ENCODE measurements around the gene IRS2. TPM values are rescaled to one million over a fixed set of nuclear protein-coding genes. Genes with fewer than 3 reads are reported as not detected.
A peak's percentile ranks its signal among the peaks of the same experiment; 100 is the strongest.

The IRS2 gene
- total RNA-seq, 1 experiment from 2014 or later: 41.8 TPM

- no peak for DNase-seq (ENCODE audit: unreplicated experiment)
- ChIA-PET CTCF (interaction anchor here (0.7 to 3.3 kb wide), 11 partner anchors 173 to 868 kb away, joined by 3 to 30 read pairs (median 3); no protein-coding TSS in a partner anchor), POLR2A (interaction anchor here (0.6 to 1.0 kb wide), 4 partner anchors 528 to 637 kb away, joined by 3 to 4 read pairs (median 4); no protein-coding TSS in a partner anchor)
- intact Hi-C loops (cut with micrococcal nuclease): loop anchor here (5.0 kb wide), 1 partner anchor 866 kb away; no protein-coding TSS in a partner anchor
- TF ChIP-seq CTCF (IDR thresholded peaks at IDR 0.05; ENCODE audit: unreplicated experiment): no peak
- Mint-ChIP-seq H3K4me1 (ENCODE audit: insufficient read depth, unreplicated experiment) (peaks cover 33% of the 10 kb centered on the region), H3K4me3 (ENCODE audit: unreplicated experiment) (peak overlapping the region; percentile 84), H3K36me3 (ENCODE audit: insufficient read depth, unreplicated experiment) (peaks cover 73% of the 10 kb centered on the region), H3K27ac (ENCODE audit: low read depth, unreplicated experiment) (no peak overlapping the region), H3K27me3 (ENCODE audit: insufficient read depth, unreplicated experiment) (no peaks in the 10 kb centered on the region), H3K9me3 (ENCODE audit: unreplicated experiment) (no peaks in the 10 kb centered on the region)
- BruUV-seq (replicated peaks): no TSS peak
These were observed 3.5 kb downstream of the IRS2 start for GRCh38 chr13:109782823-109783431.

- TF ChIP-seq CTCF (IDR thresholded peaks at IDR 0.05; ENCODE audit: unreplicated experiment): no peak
- no TSS peak for BruUV-seq (replicated peaks)
- intact Hi-C loops (cut with micrococcal nuclease): loop anchor here (5.0 kb wide), 1 partner anchor 865 kb away; no protein-coding TSS in a partner anchor
- H3K4me3 Mint-ChIP-seq (ENCODE audit: unreplicated experiment): peak overlapping the region; percentile 84
- peaks cover 76% of the 10 kb centered on the region for H3K36me3 Mint-ChIP-seq (ENCODE audit: insufficient read depth, unreplicated experiment)
- peaks cover 33% of the 10 kb centered on the region for H3K4me1 Mint-ChIP-seq (ENCODE audit: insufficient read depth, unreplicated experiment)
- H3K9me3 Mint-ChIP-seq (ENCODE audit: unreplicated experiment): no peaks in the 10 kb centered on the region
- no peak for DNase-seq (ENCODE audit: unreplicated experiment)
- POLR2A ChIA-PET: interaction anchor here (0.6 to 3.5 kb wide), 9 partner anchors 40 to 867 kb away, joined by 3 to 39 read pairs (median 6); no protein-coding TSS in a partner anchor
- H3K27me3 Mint-ChIP-seq (ENCODE audit: insufficient read depth, unreplicated experiment): no peaks in the 10 kb centered on the region
- CTCF ChIA-PET: interaction anchor here (1.1 to 3.3 kb wide), 4 partner anchors 634 to 867 kb away, joined by 3 to 30 read pairs (median 11); no protein-coding TSS in a partner anchor
- H3K27ac Mint-ChIP-seq (ENCODE audit: low read depth, unreplicated experiment): peak overlapping the region; percentile 70
These were observed 4.1 kb downstream of the IRS2 start for GRCh38 chr13:109782066-109782822.

GRCh38 chr13:109781384-109782065 is 4.9 kb downstream of the IRS2 start:
- H3K27ac Mint-ChIP-seq (ENCODE audit: low read depth, unreplicated experiment): peak overlapping the region; percentile 70
- no peak for TF ChIP-seq CTCF (IDR thresholded peaks at IDR 0.05; ENCODE audit: unreplicated experiment)
- intact Hi-C loops (cut with micrococcal nuclease): loop anchor here (2.0 to 5.0 kb wide), 3 partner anchors 509 to 864 kb away; no protein-coding TSS in a partner anchor
- H3K27me3 Mint-ChIP-seq (ENCODE audit: insufficient read depth, unreplicated experiment): no peaks in the 10 kb centered on the region
- peaks cover 76% of the 10 kb centered on the region for H3K36me3 Mint-ChIP-seq (ENCODE audit: insufficient read depth, unreplicated experiment)
- POLR2A ChIA-PET: interaction anchor here (0.6 to 3.5 kb wide), 16 partner anchors 8 to 866 kb away, joined by 3 to 49 read pairs (median 14); no protein-coding TSS in a partner anchor
- BruUV-seq (replicated peaks): no TSS peak
- CTCF ChIA-PET: interaction anchor here (0.6 to 3.2 kb wide), 8 partner anchors 8 to 866 kb away, joined by 3 to 20 read pairs (median 4); no protein-coding TSS in a partner anchor
- H3K4me1 Mint-ChIP-seq (ENCODE audit: insufficient read depth, unreplicated experiment): peaks cover 37% of the 10 kb centered on the region
- H3K9me3 Mint-ChIP-seq (ENCODE audit: unreplicated experiment): no peaks in the 10 kb centered on the region
- peak; percentile 62 for DNase-seq (ENCODE audit: unreplicated experiment)
- peak overlapping the region; percentile 84 for H3K4me3 Mint-ChIP-seq (ENCODE audit: unreplicated experiment)

Data from MCF 10A (cell line).